GM12891 (cell line): Measurements from ENCODE around the gene NCKAP5.

Source experiments
- DNase-seq: peaks from one replicate; pipeline ENCODE4 v3.0.0; 2011; ENCODE audit warnings: low spot score; ENCODE audit not compliant: insufficient read length
- FAIRE-seq: peaks from 2 replicates; lab custom pipeline; 2011; peaks lifted over from hg19 to GRCh38; lab: Jason Lieb, UNC
- PAX5 ChIP-seq: IDR thresholded peaks from 2 replicates; pipeline ENCODE4 v1.6.1; 2011; ENCODE audit warnings: low read length, moderate library complexity, mild to moderate bottlenecking; ENCODE audit not compliant: insufficient read depth, severe bottlenecking
- POLR2A ChIP-seq: IDR thresholded peaks from 2 replicates; pipeline ENCODE4 v1.6.1; 2011; ENCODE audit warnings: low read depth, low read length, control low read depth
- POLR2AphosphoS5 ChIP-seq: IDR thresholded peaks from 2 replicates; pipeline ENCODE4 v1.6.1; 2011; ENCODE audit warnings: low read depth, low read length, control low read depth
- POU2F2 ChIP-seq: IDR thresholded peaks from 2 replicates; pipeline ENCODE4 v1.6.1; 2011; ENCODE audit warnings: low read depth, mild to moderate bottlenecking, control low read depth, low read length, moderate library complexity
- SPI1 ChIP-seq: IDR thresholded peaks from 2 replicates; pipeline ENCODE4 v1.6.1; 2011; ENCODE audit warnings: low read depth, low read length, control low read depth
- TAF1 ChIP-seq: IDR thresholded peaks from 2 replicates; pipeline ENCODE4 v1.6.1; 2011; ENCODE audit warnings: low read depth, low read length, control low read depth

Gene NCKAP5

DNA sequence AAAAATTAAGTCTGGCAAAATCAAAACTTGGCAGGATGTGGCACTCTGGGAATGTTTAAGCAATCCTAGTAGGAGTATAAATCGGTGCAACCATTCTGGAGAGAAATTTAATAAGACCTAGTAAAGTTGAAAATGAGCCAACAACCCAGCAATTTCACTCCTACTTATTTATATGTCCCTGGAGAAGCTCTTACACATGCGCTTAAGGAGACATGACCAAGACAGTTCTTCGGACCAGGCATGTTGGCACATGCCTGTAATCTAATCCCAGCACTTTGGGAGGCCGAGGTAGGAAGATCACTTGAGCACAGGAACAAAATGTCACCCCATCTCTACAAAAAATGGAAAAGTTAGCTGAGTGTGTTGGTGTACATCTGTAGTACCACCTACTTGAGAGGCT is 523.7 kb downstream of the NCKAP5 start:
- TF ChIP-seq SPI1 (no peak), POLR2A (no peak), POU2F2 (no peak), POLR2AphosphoS5 (no peak), TAF1 (no peak)
- FAIRE-seq (no peak), DNase-seq (no peak)

DNA sequence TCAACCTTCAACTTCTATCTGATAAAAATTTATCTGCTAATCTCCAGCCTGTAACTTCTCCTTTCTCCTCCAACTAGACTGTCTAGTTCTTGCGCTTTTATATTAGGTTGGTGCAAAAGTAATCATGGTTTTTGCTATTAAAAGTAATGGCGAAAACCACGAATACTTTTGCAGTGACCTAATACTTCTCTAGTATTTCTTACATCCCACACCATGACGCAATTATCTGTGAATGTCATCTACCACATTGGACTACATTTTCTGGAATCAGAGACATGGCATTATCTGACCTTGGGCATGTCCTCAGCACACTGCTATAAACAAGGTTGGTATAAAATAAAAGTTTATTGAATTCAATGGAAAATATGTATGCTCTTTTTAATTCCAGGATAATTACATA is 528.1 kb downstream of the NCKAP5 start:
- no peak for TF ChIP-seq TAF1
- no peak for TF ChIP-seq SPI1
- TF ChIP-seq PAX5, result no peak
- no peak for TF ChIP-seq POU2F2
- TF ChIP-seq POLR2AphosphoS5, result no peak
- no peak for TF ChIP-seq POLR2A
- no peak for DNase-seq
- FAIRE-seq, result no peak

DNA sequence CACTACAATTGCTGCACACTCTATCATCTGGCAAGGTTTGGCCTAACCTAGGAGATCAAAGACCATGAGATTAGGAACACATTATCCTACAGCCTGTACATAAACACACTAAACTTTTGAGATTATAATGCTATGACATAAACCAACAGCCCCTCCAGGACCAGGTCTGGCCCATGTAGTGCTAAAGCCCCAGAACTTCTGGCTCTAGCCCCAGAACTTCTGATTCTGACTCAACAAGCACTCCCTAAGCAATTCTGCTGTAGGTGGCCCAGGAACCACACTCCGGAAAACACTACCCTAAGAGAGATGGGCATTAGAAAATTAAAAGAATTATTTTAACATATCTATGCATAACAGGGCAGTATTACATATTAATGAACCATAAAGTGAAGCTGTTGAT is 528.7 kb downstream of the NCKAP5 start:
- TF ChIP-seq POLR2A (no peak), POLR2AphosphoS5 (no peak), POU2F2 (no peak), TAF1 (no peak), PAX5 (no peak), SPI1 (no peak)
- DNase-seq (no peak), FAIRE-seq (no peak)

DNA sequence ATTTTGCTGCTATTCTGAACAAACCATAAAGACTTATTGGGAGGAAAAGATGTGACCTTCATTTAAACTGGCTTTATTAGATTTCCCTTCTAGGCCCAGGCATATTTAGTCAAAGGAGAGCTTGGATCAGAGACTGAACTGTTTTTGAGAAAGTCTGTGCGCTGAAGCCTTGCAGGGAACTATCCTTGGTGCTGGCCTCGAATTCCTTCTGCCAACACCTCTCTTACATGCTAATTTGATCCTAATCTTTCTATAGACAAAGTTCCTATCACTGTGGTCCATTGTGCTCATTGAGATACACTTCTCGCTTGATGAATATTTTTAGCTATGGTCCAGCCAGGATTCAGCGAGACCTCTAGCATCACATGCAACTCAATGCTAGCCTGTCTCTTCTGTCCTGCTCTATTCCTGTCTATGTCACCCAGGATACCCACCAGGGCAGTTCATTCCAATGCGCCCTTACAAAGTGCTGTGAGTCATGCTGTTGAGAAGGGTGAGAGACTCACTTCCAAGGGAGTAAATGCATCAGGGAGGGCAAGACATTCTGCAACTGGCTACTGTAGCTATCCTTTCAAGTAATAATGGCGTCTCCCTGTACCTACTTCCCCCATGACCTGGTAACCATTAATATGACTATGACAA is 541.6 kb downstream of the NCKAP5 start:
- no peak for FAIRE-seq
- DNase-seq, result no peak
- TF ChIP-seq POLR2AphosphoS5 (no peak), SPI1 (no peak), PAX5 (no peak), POLR2A (no peak), POU2F2 (no peak), TAF1 (no peak)

DNA sequence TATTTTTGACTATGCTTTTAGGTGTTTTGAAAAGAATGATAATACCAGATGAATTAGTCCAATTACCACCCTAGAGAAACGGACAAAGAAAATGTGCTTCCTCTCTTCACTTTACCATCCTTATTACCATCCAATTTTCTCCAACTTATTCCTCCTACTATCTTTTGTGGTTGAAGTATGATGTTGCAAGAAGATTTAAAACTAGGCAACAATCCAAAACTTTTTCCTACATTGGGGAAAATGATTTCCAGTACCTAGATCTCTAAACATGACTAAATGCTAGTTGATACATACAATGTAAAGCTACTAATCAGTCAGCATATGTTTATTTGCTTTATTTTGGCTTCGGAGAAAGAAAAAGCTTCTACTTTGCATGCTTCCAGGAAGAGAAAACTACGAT is 543.3 kb downstream of the NCKAP5 start:
- DNase-seq (no peak), FAIRE-seq (no peak)

DNA sequence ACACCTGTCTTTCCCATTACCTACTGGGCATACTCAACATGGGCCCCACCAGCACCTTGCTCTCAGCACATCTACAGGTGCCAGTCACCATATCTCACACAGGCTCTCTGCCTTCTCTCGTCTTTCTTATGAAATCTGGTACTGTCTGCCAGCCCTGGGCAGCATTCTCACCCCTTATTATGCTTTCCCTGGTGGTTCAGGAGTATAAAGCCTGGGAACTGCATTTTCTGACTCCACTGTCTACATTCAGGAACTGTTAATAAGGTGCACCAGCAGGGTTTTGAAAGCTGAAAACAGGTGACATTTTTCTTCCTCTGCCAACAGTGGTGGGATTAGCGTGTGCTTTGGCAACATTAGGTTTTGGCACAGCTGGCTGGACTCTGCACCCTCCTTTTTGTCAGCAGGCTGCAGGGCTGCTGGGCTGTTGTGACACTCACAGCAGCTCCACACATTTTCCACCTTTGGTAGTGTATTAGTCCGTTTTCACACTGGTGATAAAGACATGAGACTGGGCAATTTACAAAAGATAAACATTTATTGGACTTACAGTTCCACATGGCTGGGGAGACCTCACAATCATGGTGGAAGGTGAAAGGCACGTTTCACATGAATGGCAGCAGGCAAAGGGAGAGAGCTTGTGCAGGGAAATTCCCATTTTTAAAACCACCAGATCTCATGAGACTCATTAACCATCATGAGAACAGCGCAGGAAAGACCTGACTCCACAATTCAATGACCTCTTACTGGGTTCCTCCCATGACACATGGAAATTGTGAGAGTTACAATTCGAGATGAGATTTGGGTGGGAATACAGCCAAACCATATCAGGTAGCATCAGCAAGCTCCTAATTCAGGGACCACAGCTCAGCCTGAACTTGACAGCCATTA is 555.2 kb downstream of the NCKAP5 start:
- DNase-seq (no peak), FAIRE-seq (no peak)
- TF ChIP-seq POU2F2 (no peak), SPI1 (no peak), POLR2AphosphoS5 (no peak), POLR2A (no peak)

More for the DNA sequence above, 543.3 kb downstream of the NCKAP5 start:
- TF ChIP-seq POLR2AphosphoS5 (no peak), PAX5 (no peak), POU2F2 (no peak), POLR2A (no peak), SPI1 (no peak), TAF1 (no peak)

DNA sequence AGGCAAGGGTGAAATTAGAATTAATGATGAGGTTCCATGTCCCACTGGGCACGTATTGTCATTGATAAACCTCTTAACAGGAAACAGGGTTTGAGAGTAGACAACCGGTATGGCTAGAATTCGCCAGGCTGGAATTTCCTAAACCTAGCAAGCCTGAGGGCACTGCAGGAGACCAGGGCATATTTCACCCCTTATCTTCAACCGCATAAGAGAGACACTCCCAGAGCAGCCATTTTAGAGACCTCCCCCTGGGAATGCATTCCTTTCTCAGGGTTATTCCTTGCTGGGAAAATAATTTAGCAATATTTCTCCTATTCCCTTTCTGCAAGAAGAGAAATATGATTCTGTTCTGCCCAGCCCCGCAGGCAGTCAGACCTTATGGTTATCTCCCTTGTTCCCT is 563.6 kb downstream of the NCKAP5 start:
- TF ChIP-seq TAF1, result no peak
- no peak for TF ChIP-seq POLR2AphosphoS5
- TF ChIP-seq POU2F2, result no peak
- no peak for TF ChIP-seq PAX5
- no peak for TF ChIP-seq POLR2A
- TF ChIP-seq SPI1, result no peak
- DNase-seq (no peak), FAIRE-seq (no peak)

DNA sequence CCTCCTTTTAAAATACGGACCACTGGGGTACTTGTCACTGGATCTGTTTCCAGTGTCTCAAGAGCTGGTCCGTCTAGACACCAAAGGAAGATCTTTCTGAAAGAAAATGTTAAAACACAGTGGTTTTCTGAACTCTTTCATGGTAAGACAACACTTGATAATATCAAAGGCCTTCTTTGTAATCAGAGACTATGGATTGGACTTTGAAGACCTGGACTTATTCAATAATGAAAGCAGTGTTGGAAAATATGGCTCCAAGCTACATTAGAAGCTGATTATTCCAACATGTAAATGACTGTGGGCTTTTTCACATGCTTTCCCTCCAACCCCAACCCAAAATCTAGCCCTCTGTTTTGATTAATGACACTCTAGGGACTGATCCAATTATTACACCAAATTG is 568.8 kb downstream of the NCKAP5 start:
- no peak for TF ChIP-seq PAX5
- no peak for TF ChIP-seq SPI1
- TF ChIP-seq TAF1, result no peak
- TF ChIP-seq POU2F2, result no peak
- TF ChIP-seq POLR2A, result no peak
- TF ChIP-seq POLR2AphosphoS5, result no peak
- DNase-seq (no peak), FAIRE-seq (no peak)

DNA sequence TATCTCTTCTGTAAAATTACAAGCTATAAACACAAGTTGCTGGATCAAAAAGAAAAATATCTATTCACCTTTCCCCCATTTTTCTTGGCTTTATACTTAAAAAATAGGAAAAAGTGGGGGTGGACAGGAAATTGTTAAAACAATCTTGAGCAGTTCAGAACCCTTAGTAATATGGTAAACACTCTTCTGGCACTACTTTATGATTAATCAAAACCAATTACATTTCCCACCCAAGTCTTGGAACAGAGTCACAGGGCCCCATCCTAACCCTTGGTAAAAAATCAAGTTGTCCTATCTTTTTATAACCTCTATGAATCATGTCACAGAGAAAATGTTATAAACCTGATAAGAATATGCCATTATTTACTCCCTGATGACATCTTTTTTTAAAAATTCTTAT is 570.0 kb downstream of the NCKAP5 start:
- no peak for TF ChIP-seq POLR2A
- TF ChIP-seq TAF1, result no peak
- TF ChIP-seq SPI1, result no peak
- TF ChIP-seq PAX5, result no peak
- TF ChIP-seq POLR2AphosphoS5, result no peak
- no peak for TF ChIP-seq POU2F2
- DNase-seq (no peak), FAIRE-seq (no peak)
